Measurements from ENCODE around the gene AKT1.

- TF ChIP-seq, protein P1, sequence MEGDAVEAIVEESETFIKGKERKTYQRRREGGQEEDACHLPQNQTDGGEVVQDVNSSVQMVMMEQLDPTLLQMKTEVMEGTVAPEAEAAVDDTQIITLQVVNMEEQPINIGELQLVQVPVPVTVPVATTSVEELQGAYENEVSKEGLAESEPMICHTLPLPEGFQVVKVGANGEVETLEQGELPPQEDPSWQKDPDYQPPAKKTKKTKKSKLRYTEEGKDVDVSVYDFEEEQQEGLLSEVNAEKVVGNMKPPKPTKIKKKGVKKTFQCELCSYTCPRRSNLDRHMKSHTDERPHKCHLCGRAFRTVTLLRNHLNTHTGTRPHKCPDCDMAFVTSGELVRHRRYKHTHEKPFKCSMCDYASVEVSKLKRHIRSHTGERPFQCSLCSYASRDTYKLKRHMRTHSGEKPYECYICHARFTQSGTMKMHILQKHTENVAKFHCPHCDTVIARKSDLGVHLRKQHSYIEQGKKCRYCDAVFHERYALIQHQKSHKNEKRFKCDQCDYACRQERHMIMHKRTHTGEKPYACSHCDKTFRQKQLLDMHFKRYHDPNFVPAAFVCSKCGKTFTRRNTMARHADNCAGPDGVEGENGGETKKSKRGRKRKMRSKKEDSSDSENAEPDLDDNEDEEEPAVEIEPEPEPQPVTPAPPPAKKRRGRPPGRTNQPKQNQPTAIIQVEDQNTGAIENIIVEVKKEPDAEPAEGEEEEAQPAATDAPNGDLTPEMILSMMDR (IDR thresholded peaks at IDR 0.05; ENCODE audit: low read length): no peak
- TF ChIP-seq EZH2 (optimal IDR thresholded peaks at IDR 0.05; ENCODE audit: low read depth, low read length): no peak
These were observed 23.4 kb downstream of the AKT1 start for GRCh38 chr14:104771918-104772706.
